T-helper 22 cell (primary cell): ENCODE results near the gene ITGB5.

ENCODE experiments used
- DNase-seq: peaks from one replicate; pipeline ENCODE4 v3.0.0-alpha.2; 2020; ENCODE audit warnings: low read depth

The ITGB5 gene

DNA sequence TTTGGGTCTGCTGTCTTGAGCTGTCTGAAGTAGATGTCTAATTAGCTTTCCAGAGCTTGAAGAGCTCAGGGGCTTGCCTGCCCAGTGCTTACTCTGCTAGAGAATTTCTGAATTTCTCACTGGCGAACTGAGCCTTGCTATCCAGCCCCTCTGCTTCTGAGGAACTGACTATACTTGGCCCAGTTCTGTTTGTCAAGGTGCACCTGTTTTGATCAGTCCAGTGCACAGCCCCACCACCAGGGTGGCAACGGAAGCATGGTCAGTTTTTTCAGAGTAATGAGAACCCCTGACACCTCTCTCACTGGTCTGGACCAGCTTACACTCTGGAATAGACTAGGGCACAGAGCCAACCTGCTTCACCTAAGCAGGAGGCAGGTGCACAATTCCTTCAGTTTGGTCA lies 25.2 kb downstream of the ITGB5 start:
- DNase-seq, result no peak

DNA sequence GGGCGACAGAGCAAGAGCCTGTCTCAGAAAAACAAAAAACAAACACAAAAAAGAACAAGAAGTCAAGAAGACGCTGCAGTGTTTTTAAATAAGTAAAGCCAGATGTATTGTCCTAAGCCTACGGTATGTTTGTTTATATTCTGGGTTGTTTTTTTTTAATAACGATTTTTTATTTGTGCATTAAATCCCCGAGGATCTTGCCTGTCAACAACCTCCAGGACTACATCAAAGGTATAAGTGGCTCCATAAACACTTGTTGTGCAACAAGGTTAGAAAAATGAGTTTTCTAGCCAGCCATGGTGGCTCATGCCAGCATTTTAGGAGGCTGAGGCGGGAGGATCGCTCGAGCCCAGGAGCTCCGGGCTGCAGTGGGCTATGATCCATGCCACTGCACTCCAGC lies 26.1 kb downstream of the ITGB5 start:
- no peak for DNase-seq

DNA sequence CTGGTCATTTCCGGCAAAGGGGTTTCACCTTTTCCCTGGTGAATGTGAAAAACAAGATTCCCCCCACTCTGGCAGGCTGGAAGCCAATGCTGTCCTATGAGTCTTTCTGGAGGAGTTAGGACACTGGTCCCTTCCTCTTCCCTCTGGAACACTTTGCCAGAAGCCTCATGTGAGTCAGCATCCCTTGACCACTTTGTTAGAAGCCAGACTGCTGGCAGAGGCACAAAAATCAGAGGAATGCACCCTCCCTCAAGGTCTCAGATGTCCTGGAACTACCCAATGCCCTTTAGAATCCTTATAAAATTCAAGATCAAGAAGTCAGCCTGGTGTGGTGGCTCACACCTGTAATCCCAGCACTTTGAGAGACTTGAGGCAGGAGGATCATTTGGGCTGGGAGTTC lies 26.6 kb downstream of the ITGB5 start:
- no peak for DNase-seq

DNA sequence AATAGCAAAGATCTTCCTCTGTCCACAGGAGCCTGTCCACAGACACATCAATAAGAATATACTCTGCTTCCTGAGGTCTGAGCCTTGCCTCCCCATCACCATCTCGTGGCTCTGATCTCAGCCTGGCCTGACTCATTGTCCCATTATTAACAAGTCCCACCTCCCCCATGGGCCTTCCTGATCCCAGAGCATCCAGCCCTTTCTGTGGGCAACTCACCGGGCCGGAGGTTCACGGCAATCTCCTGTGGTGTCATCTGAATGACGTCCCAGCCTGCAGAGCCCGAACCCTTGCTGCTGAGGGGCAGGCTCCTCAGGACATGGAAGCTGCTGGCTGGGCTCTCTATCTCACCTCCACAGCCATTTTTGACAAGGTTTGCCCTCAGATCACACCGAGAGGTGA lies 28.1 kb downstream of the ITGB5 start:
- no peak for DNase-seq

- no peak for DNase-seq
Measured at GRCh38 chr3:124858275-124858674, 28.9 kb downstream of the ITGB5 start.

DNA sequence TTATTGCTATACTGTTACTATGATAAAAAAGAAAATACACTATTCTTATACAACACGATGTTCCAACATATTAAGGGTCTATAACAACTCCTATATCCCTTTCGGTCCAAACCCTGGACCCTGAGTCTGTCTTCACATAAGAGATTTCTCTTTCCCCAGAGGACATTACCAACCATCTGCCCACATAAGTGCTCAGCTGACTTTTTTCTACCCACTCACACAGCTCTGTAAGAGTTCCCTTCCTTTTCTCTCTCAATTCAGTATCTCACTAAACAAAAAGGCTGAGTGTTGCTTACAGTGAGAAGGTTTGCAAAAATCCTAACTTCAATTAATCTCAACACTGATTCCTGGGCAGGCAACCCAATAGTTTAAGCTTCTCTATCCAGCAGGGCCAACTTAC lies 30.5 kb downstream of the ITGB5 start:
- no peak for DNase-seq

- DNase-seq, result no peak
Measured at GRCh38 chr3:124854009-124854408, 33.2 kb downstream of the ITGB5 start.

GRCh38 chr3:124853446-124853845 lies 33.7 kb downstream of the ITGB5 start:
- DNase-seq, result no peak

DNA sequence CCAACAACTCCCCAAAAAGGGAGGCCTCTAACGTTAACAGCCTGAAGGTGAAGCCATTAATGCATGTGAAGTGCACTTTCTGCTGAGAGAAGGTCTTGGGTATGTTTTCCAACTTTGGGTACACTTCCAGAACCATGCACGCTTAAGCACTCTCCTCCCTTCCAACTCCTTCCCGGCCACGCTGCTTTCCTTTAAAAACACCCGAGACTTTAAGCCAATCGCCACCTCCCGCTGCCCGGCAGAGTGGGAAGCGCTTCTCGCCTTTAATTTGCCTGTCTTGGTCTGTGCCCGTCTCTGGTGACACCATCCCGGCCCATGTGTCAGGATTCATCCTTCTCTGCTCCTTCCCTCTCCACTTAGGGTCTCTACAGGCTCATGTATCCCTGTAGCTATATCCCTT lies 35.3 kb downstream of the ITGB5 start:
- no peak for DNase-seq

GRCh38 chr3:124851136-124851535 lies 36.0 kb downstream of the ITGB5 start:
- no peak for DNase-seq

DNA sequence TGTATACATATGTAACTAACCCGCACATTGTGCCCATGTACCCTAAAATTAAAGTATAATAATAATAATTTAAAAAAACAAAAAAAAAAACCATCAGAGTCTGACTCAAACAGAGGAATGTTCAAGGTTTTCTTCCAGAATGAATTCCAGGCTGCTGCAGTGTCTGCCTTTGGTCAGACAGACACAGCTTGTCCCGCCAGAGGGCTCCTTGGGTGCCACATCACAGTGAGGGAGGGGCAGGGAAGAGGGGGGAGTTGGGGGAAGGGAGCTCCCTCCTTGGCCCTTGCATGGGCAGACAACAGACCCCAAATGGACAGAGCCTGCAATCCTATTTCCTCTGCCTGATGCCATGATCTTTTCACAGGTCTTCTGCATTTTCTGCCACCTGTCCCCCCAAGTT lies 36.5 kb downstream of the ITGB5 start:
- no peak for DNase-seq

- DNase-seq, result no peak
Measured at GRCh38 chr3:124850212-124850611, 37.0 kb downstream of the ITGB5 start.

GRCh38 chr3:124848300-124848699 lies 38.9 kb downstream of the ITGB5 start:
- DNase-seq, result no peak

- no peak for DNase-seq
Measured at GRCh38 chr3:124847863-124848262, 39.3 kb downstream of the ITGB5 start.

DNA sequence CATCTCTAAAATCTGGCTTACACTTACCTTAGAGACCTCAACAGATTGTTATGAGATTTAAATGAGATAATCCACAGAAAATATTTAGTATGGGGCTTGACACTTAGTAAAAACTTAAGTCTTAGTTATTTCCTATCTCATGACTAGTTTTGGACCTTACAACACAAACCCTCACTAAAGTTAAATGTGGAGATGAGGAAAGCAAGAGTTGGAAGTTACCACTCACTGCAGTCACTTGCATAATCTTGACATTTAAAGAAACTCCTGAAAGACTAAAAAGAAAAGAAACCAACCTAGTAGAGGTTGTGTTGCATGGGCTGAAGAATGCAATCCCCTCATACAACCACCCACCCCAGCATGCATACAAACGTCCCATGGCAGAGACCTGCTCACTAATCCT lies 40.1 kb downstream of the ITGB5 start:
- DNase-seq, result no peak

DNA sequence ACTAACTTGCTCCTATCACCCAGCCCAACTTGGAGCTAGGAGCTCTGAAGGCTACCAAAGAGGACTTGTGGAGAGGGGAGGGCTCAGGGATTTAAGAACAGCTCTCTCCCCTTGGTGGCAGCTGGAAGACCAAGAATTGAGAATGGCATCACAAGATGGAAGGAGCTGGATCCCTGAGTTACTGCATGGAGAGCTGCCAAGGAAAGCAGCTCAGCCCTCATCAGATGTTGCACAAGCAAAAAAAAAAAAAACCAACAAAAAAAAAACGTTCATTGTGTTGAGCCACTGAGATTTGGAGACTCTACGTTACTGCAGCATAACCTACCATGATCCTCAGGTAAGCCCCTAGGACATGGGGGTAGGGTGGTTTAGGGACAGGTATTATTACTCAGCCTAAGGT lies 41.0 kb downstream of the ITGB5 start:
- no peak for DNase-seq

DNA sequence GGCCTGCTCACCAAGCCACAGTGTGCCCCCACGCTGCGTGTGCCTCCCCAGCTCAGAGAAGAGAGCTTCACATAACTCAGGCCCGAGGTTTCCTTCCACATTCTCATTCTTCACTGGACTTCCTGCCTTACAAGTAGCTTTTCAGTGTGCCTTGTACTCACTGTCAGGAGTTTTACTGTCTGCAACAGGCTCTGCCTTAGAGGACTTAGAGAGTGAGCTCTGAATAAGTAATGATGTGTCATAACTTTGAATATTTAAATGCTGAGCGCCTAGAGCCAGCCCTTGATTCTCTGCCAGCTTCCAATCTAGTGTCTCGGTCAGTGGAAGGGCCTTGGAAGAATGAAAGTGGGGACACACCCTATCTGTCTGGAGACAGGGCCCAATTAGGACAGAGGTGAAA lies 41.8 kb downstream of the ITGB5 start:
- DNase-seq, result no peak

GRCh38 chr3:124843506-124844177 lies 43.5 kb downstream of the ITGB5 start:
- no peak for DNase-seq

- no peak for DNase-seq
Measured at GRCh38 chr3:124843047-124843446, 44.1 kb downstream of the ITGB5 start.

- DNase-seq, result no peak
Measured at GRCh38 chr3:124841517-124841916, 45.6 kb downstream of the ITGB5 start.

DNA sequence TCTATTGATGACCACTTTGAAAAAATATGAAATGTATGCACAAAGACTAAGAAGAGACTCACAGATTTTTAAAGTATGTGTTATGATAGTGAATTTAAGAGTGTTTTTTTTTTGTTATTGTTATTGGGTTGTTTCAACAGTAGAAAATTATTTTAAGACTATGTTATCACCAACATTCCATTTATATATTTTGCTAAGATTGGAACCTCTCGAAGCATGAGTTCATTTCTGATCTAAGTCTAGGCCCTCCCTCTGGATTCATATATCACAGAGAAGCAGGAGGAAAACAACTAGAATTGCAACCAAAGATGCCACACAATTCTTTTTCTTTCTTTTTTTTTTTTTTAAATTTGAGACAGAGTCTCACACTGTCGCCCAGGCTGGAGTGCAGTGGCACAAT lies 46.8 kb downstream of the ITGB5 start:
- DNase-seq, result no peak

DNA sequence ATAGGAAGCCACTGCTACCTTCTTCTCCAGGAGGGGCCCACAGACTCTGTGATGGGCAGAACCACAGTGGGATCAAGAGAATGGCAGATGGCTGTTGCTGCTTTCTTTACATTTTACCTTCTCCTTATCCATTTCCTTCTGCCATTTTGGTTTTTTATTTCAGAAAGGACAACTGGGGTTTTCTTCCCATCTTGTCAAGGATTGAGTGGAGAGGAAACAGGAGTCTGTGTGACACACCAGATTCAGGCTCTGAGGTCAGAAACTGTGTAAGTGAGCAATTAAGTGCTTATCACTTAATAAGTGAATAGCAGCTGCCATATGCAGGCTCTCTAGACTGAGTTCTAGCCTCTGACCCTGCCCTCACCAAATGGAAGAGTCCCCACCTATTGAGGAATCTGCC lies 47.3 kb downstream of the ITGB5 start:
- no peak for DNase-seq

DNA sequence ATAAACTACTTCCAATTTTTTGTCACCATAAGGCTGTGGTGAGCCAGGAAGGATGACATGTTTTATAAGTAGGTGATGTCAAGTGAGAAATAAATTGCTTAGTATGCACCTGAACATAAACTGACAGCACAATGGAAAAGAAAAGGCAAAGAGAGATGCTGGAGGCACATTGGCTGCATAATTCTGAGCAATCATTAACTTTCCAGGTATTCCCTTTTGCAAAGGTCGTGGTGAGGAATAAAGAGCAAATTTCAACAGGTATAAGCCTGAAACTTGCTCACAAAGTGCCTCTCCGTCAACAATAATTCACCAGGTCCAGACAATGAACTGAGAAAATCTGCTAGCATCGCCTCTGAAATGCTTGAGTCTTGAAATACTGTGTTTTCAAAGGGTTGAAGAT lies 48.2 kb downstream of the ITGB5 start:
- no peak for DNase-seq

GRCh38 chr3:124837730-124838186 lies 49.4 kb downstream of the ITGB5 start:
- DNase-seq, result no peak

DNA sequence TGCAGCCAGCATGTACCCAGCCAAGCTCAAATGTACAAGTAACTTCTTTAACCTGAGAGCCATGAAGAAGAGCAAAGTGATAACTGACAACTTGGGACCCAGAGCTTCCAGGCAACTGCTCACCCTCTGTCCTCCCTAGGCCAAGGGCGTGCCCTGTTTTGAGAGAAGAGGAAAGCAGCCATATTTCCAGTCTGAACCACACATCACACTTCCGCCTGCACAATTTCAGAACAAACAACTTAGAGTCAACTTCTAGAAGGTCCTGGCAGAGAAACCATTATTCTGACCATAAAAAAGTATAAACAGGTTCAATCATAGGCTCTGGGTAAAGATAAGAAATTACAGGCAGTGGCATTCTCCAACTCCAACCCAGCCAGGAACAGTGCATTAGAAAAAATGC lies 50.1 kb downstream of the ITGB5 start:
- no peak for DNase-seq
